Ramos (cell line): ENCODE results near the gene KIF27.

Source experiments
- in situ Hi-C: fragments of 300-500 bp; cut with MboI; formaldehyde crosslinking; loops from one replicate; pipeline ENCODE4 v1.14.3; 2022; ENCODE audit warnings: low sequenced_read_pairs; ENCODE audit not compliant: unreplicated experiment

The KIF27 gene, protein sequence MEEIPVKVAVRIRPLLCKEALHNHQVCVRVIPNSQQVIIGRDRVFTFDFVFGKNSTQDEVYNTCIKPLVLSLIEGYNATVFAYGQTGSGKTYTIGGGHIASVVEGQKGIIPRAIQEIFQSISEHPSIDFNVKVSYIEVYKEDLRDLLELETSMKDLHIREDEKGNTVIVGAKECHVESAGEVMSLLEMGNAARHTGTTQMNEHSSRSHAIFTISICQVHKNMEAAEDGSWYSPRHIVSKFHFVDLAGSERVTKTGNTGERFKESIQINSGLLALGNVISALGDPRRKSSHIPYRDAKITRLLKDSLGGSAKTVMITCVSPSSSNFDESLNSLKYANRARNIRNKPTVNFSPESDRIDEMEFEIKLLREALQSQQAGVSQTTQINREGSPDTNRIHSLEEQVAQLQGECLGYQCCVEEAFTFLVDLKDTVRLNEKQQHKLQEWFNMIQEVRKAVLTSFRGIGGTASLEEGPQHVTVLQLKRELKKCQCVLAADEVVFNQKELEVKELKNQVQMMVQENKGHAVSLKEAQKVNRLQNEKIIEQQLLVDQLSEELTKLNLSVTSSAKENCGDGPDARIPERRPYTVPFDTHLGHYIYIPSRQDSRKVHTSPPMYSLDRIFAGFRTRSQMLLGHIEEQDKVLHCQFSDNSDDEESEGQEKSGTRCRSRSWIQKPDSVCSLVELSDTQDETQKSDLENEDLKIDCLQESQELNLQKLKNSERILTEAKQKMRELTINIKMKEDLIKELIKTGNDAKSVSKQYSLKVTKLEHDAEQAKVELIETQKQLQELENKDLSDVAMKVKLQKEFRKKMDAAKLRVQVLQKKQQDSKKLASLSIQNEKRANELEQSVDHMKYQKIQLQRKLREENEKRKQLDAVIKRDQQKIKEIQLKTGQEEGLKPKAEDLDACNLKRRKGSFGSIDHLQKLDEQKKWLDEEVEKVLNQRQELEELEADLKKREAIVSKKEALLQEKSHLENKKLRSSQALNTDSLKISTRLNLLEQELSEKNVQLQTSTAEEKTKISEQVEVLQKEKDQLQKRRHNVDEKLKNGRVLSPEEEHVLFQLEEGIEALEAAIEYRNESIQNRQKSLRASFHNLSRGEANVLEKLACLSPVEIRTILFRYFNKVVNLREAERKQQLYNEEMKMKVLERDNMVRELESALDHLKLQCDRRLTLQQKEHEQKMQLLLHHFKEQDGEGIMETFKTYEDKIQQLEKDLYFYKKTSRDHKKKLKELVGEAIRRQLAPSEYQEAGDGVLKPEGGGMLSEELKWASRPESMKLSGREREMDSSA (N-terminal part only)

DNA sequence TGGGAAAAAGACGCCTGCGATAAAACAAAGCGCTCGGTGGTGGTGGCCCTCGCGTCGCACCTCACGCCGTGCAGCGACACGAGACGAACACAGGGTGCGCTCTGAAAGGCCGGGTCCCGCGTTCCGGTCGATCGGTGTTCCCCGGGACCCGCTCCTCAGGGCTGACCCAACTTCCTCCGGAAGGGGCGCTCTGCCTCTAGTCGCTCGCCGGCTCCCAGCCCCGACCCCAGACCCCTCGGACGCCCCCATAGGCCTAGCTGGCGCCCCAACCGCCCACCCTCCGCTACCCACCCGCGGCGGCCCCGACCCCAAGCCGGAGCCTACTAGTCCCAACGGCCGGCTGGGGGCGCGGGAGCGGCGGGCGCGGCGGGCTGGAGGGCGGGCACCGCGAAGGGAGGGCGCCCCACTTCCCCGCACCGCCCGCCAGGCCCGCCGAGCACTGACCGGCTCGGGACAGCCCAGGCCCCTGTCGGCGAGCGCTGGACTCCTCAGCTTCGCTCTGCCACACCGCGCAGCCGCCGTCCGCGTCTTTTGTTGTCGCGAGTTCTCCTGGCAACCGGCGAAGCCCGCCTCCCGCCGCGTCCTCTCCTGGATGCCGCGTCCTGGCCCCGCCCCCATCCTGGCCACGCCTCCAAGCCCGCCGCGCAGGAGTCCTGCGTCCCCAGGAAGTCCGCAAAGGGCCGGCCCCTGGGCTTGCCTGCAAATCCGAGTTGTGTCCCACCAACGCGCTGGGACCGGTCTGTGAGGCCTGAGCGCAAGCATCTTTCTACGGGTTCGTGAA, at the start of gene KIF27:
TSS of gene KIF27 (minus strand) at position 506 of the 781 bp plus-strand sequence. CDS start 5,841 bp downstream, outside the sequence.
- in situ Hi-C loops = loop anchor here (25.0 kb wide), 1 partner anchor 584 kb away; no protein-coding TSS in a partner anchor

DNA sequence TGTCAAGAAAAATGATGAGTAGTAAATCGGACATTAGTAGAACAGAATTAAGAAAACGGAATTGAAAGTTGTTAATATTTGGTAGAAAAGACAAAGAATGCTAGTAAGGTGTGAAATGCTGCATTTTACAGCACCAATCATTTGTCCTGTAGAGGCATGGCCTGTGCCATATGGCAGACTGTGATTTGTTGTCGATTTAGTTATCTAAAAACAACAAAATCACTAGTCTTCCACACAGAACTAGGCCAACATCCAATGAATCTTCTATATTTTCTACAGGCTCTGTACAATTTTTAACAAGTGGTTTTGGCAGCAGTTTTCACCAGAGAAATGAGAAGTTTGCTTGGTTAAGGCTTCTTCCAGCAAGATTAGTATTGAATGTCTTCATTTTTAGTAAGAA, 48.4 kb upstream of the KIF27 start:
- in situ Hi-C loops = no loop called here

DNA sequence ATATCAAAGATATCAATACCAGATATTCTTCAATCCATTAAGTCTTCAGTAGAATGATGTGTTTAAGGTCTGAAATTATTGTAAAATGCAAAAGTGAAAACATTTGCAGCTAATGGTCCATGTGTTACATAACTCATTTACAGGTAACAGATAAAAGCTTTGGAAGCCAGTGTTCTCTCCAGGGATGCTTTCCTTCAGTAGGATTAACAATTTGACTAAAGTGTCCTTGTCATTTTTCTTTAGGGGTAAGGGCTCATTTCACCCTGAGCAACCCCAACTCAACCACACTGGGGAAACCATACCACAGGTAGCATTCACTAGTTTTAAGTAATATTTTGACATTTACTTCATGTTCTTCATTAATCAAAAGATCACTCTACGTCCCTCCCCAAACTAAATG, 45.8 kb upstream of the KIF27 start:
- in situ Hi-C loops = no loop called here

DNA sequence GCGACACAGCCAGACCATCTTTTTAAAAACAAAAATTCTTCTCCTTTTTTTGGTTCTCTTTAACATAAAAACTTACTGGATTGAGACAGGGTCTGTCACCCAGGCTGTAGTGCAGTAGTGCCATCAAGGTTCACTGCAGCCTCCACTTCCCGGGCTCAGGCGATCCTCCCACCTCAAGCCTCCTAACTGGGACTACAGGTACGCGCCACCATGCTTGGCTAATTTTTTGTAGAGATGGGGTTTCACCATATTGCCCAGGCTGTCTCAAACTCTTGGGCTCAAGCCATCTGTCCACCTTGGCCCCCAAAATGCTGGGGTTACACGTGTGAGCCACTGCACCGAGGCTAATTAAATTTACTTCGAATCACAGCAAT, 45.0 kb upstream of the KIF27 start:
- in situ Hi-C loops = no loop called here

DNA sequence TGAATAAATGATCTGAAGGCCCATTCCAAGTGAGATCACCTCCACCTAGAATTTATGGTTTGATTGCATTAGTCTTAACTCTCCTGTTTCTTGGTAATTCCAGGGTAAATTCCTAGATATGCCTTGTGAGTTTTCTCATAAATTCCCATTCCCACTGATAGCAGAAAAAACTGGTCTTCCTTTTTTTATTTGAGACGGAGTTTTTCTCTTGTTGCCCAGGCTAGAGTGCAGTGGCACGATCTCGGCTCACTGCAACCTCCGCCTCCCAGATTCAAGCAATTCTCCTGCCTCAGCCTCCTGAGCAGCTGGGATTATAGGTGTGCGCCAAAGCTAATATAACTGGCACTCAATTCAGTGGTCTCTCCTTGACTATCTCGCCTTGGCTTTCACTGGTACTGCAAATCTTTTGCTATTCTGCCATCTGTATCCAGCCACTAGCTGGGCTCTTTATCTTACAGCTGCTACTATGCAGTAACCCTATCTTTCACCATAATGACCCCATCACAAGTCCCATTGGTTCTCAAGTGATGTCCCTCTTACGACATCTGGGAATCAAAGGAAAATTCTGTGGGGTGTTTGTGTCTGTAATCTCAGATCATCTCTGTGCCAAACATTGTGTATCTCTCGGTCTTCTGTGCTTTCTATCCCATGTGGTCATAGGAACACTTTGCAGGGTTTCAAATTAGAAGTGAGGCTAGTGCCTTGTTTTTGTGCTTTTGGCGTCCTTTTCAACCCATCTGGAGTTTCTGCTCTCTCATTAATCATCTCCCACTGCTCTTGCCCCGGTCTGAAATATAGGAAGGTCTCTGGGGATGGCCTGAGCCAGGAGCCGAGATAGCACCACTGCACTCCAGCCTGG, 44.3 kb upstream of the KIF27 start:
- in situ Hi-C loops = no loop called here

DNA sequence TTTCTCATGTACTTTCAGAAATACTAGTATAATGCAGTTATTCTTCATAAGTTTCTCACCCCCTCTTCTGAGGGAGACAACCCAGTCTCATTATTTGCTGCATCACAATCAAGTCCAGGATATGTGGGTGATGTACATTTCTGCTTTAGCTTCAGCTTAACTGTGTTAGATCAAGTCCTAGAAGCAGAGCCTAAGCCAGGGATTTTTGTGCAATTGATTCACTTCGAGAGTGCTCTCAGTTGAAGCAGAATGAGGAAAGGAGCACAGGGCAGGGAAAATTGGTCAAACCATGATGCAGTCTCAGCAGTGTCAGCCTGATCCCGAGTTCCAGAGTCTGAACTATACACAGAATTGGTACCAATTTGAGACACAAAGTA, 43.7 kb upstream of the KIF27 start:
- in situ Hi-C loops = no loop called here

DNA sequence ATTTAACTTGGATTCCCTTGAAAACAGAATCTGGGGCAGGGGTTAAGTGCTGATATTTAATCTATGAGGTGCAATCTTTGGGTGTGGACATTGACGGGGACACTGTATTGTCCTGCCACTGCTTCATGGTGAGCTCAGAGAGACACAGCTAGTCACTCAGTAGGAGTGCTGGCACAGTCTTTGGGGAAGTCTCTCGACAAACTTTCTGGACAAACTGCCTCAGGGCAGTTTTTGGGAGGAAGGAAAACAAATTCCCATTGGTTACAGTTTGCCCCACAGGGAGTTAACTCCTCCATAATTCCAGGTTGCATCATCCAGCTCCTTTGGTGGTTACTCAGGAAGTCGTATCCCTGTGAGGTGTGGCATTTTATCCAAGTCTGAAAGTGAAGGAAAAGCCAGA, 40.9 kb upstream of the KIF27 start:
- in situ Hi-C loops = no loop called here

DNA sequence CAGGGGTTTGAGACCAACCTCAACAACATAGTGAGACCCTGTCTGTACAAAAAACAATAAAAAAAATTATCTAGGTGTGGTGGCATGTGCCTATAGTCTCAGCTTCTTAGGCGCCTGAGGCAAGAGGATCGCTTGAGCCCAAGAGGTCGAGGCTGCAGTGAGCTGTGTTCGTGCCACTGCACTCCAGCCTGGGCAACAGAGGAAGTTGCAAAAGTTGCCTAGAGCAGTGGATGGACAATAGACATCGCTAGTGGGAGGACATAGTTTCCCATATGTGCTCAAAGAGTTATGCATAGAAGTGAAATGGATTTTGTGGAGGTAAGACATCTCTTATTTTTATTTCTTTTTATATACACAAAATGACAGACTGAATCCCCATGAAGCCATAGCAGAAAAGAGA, 39.8 kb upstream of the KIF27 start:
- in situ Hi-C loops = no loop called here

DNA sequence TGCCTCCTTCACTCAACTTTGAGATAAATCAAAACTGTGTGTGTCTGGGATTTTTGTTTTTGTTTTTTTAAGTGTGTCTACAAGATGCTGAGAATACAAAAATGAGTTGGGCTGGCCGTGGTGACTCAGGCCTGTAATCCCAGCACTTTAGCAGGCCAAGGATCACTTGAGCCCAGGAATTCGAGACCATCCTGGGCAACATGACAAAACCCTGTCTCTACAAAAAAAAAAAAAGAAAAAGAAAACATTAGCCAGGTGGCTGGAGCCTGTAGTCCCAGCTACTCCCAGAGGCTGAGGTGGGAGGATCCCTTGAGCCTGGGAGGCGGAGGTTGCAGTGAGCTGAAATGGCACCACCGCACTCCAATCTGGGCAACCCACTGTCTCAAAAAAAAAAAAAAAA, 37.8 kb upstream of the KIF27 start:
- in situ Hi-C loops = no loop called here

DNA sequence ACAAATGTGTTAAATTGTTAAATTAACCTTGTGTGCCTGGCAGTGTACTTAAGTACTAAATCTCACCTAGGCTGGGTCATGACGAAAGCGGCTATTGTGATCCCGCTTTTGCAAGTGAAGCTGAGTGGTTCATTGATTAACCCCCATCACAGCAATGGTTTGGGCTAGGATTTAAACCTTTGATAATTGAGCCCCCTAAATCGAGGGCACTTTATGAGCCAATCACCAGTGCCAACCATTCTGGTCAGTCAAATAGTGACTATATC, 35.9 kb upstream of the KIF27 start:
- in situ Hi-C loops = no loop called here

DNA sequence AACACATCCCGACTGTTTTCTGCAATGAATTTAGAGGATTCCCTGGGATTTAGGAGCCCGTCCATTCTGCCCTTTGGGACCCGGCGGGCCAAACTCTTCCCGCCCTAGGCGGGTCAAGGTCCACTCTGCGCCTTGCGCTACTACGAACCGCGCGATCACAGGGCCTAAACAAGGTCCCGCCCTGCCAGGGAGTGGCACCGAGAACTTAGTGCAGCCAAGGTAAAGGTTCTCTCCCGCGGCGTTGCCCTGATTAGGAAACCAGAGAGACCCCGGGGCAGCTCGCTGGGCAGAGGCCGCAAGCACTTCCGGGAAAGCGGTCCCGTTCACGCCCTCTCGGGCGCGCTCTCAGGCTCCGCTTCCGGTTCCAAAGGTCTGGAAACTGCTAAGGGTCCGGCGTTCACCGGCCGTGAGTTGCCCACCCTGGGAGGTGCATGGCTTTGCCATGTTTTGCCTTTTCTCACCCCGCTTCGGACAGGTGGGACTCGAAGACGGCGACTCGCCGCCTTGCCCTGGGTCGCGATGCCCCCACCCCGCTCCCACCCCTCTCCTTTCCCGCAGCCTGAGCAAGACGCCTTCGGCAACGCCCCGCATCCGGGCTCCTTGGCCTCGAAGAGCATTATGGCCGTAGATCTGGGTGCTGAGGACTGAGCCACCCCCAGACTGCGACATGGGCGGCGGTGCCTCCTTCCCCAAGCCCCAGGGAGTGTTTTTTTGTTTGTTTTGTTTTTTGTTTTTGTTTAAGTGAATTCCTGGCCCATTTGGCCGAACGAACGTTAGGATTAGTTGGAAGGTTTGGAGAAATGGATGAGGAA, 35.4 kb upstream of the KIF27 start:
- in situ Hi-C loops = no loop called here

DNA sequence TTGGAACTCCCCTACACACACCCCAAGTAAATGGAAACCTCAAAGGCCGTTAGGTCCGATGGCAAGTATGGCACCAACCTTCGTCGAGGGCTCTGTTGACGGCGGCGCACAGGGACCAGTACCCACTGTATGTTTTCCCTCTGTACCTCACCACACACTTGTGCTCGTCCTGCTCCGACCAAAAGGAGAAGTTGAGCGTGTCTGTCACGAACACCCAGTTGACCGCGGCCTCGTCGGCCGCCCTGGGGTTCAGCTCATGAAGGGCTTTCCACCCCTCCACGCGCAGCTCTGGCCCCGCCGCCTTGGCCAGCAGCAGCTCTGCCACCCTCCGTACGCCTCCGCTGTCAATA, 34.8 kb upstream of the KIF27 start:
- in situ Hi-C loops = no loop called here

DNA sequence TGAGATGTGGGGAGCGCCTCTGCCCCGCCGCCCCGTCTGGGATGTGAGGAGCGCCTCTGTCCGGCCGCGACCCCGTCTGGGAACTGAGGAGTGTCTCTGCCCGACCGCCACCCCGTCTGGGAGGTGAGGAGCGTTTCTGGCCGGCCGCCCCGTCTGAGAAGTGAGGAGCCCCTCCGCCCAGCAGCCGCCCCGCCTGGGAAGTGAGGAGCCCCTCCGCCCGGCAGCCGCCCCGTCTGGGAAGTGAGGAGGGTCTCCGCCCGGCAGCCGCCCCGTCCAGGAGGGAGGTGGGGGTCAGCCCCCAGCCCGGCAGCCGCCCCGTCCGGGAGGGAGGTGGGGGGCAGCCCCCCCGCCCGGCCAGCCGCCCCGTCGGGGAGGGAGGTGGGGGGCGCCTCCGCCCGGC, 26.9 kb upstream of the KIF27 start:
- in situ Hi-C loops = loop anchor here (25.0 kb wide), 1 partner anchor 214 kb away; no protein-coding TSS in a partner anchor

DNA sequence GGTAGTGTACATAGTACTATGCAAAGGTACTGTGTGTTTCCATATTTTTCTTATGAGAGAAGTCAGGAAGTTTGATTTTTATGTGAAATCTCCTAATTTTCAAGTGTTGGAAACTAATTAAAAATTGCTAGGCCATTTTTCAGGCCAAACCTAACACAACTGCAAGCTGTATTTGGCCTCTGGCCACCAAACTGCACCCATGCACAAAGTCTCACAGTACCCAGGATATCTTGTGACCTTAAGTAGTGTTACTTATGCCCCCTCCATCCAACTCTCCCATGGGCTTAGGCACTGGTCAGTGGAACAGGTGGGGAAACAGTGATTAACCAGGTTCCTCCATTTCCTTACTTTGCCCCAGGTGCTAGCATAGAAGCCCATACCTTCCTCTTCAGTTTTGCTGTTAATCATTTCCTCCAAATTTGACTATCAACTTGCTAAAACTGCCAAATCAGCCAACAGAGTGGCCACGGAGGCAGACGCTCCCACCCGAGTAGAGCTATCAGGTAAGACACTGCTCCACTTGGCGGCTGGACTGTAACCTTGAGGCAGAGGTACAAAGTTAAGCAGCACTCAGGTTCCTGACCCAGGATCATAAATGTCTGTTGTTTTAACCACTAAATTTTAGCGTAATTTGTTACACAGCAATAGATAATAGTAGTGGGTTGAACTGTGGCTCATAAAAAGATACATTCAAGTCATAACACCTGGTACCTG, 19.5 kb upstream of the KIF27 start:
- in situ Hi-C loops = loop anchor here (25.0 kb wide), 1 partner anchor 222 kb away; no protein-coding TSS in a partner anchor

DNA sequence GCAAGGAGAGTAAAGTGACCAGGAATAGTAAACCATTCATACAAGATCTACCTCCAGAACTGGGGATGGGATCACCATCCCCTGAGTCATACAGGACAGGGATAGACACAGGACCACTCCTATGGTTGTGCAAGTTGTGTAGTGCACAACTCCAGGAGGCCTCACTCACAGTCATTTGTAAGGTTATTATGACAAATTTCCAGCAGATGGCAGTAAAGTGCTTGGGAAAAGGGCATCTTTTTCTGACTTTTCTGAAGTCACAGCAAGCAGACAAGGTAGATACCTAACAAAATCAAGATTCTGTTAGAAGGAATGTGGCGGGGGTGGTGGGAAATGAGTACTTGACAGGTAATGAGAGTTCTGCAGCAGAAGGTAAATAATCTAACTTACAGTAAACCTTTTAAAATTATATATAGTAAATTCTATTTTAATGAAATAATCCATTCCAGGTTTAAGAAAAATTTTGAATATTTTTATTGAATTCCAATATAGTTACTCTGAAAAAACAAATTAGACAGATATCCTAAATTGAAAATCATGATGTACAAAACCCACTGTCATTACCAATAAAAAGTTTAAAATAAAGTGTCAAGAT, 16.7 kb upstream of the KIF27 start:
- in situ Hi-C loops = loop anchor here (5.0 to 25.0 kb wide), 3 partner anchors 224 to 377 kb away; no protein-coding TSS in a partner anchor

DNA sequence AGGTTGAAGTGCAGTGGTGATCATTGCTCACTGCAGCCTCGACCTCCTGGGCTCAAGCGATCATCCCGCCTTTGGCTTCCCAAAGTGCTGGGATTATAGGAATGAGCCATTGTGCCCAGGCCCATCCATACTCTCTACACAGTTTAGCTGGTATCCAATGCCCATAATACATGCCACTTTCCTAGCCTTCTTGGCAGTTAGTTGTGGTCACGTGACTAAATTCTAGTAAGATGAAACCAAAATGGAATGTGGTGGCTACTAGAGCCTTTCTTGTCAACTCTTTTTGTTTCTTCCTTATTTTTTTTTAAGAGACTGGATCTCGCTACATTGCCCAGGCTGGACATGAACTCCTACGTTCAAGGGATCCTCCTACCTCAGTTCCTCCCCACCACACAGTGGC, 15.3 kb upstream of the KIF27 start:
- in situ Hi-C loops = loop anchor here (5.0 to 25.0 kb wide), 3 partner anchors 226 to 378 kb away; no protein-coding TSS in a partner anchor

DNA sequence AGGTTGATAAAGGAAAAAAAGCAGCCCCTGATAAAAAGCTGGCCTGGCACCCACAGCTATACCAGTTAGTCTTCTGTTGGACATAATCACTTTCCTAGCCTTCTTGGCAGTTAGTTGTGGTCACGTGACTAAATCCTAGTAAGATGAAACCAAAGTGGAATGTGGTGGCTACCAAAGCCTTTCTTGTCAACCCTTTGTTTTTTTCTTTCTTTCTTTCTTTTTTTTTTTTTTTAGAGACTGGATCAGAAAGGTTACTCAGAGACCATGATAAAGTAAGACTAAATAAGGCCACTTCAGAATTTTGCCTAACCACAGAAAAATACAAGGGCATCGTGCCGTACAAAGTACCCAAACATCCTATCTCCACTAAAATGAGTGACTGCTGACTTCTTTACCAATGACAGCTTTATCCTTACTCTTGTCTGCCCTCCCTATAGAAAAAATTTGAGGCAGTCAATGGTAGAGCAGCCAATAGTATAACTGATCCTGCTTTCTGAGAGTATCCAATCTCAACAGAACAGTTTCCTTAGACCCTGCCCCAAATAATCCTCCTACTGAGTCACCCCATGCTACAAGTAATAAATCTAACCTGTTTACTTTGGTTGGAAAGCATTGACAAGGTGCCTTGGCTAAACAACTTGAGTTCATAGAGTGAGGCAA, 14.2 kb upstream of the KIF27 start:
- in situ Hi-C loops = loop anchor here (5.0 to 25.0 kb wide), 3 partner anchors 227 to 379 kb away; no protein-coding TSS in a partner anchor
